AML-193 (cell line): ENCODE data around the gene SLC16A9.

Experiments used
- DNase-seq, 2 experiments: peaks; one replicate each; lab custom pipeline; 2025; lab: John Stamatoyannopoulos, UW

Gene SLC16A9

GRCh38 chr10:59718257-59718656 lies 8.6 kb upstream of the SLC16A9 start:
- DNase-seq, result no peak

DNA sequence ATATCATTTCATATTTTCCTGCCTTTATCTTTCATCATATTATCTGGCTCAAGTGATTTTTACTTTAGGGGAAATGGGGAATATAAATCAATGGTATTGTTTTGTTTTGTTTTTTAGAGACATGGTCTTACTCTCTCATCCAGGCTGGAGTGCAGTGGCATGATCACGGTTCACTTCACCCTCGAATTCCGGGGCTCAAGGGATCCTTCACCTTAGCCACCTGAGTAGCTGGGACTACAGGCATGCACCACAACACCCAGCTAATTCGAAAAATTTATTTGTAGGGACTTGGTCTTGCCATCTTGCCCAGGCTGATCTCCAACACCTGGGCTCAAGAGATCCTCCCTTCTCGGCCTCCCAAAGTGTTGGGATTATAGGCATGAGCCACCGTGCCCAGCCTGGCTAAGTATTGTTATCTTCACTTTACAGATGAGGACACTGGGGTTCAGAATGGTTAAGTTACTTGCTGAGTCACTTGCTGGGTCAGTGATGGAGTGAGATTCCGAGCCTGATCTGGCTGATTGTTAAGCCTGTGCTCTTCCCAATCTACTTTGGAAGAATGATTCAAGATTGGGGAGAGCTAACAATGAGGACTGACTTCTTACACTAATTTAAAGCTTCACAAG lies 3.7 kb upstream of the SLC16A9 start:
- DNase-seq, result no peak

DNA sequence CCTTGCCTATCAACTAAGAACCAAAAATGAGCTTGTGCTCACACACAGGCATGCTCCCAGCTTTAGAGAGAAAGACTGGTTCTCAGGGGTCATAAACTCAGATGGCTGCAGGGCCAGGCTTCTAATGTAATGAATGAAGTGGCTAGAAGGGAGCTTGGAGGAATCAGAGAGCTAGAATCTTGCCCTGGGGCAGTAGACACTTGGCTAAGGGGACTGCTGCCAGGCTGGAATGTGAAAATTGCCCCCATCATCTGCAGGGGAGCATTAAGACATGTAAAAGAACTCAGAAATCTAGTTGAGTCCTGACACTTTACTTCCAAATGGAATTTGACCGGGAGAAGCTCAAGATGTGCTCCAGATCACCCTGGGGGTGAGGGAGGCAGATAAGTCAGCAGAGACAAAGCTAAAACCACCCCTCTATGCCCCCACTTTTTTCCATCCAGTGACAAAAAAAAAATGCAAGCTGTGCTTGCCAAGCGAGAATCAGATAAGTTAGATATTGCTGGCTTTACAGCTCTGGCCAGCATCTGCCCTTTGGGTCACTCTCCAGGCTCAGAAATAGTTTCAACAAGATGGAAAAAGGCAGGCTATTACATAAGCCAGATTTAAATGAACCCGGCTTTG lies 2.3 kb upstream of the SLC16A9 start:
- DNase-seq, result no peak

DNA sequence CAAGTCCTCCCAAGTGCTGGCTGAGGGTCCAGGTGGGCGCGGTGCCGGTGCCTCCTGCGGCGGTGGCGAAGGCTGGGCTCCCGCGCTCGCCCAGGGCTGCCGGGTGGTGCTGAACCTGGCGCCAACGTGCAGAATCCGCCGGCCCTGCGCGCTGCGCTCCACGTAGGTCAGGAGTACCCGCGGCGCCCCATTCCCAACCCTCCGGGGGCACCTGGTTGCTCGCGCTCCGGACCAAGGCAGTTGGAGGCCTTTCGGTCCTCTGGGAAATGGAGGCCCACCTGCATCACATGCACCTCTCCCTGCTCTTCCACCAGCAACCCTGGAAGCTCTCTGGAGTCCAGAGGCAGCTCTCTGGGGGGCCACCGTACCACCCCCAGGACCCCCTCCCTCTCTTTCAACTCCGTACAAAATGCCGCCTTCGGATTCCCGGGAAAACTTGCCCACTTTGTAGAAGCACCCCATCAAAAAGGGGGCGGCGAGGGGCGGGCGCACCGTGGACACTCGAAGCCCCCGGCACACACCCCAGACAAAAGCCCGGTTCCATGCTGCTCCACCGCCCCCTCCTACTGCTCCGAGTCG lies 745 bp downstream of the SLC16A9 start:
- no peak for DNase-seq

GRCh38 chr10:59706851-59707797 lies 2.5 kb downstream of the SLC16A9 start:
- DNase-seq, result no peak

DNA sequence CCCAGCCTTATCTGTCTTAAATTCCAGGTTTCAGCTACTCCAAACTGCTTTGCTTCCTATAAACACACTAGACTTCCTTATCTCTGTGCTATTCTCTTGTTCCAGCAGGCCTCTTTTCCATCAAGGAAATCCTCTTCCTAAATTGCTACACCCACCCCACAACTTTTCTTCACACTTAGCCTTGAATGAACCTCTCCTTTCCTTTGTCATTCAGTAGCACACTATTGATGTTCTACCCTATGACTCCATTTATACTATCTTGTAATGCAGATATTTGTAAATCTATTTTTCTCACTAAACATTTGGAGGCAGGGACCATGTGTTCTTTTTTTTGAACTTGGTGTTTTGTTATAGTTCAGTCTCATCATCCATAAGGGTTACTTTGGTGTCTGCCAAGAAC lies 3.7 kb downstream of the SLC16A9 start:
- no peak for DNase-seq

- DNase-seq, result no peak
Measured at GRCh38 chr10:59704630-59705029, 5.0 kb downstream of the SLC16A9 start.

GRCh38 chr10:59702347-59702746 lies 7.3 kb downstream of the SLC16A9 start:
- DNase-seq, result no peak

DNA sequence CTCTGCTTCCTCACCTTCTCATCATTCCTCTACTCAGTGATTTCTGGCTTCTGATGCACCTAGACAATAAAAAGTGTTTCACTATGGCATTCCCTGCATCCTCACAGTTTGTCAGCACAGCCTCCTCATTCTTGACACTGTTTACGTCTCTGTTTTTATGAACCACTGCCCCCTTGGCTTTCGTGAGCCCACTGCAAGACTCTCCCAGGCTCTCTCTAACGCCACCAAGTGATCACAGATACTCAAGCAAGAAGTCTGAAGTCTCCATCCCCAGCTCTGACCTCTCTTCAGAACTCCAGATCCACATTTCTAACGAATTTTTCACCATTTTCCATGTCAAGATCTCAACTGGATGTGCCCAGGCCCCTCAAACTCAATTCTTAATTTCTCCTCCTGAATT lies 8.9 kb downstream of the SLC16A9 start:
- no peak for DNase-seq

- DNase-seq, result no peak
Measured at GRCh38 chr10:59698326-59698725, 11.3 kb downstream of the SLC16A9 start.

DNA sequence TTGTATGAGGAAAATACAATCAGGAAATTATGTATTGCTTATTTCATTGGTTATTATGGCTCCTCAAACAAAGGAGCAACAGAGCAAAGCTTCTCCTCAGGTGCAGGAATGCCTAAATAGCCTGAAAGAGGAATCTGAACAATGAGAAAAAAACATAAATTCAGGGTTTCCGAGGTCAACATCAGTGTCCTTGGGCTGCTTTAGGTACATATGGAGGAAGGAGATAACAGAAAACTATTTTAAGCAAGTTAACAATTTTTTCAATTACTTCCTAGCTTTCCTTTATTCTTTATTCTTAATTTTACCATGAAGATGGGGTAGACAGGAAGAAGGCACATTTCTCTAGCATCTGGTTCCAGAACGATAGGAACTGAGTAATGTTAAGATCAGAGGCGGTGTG lies 14.0 kb downstream of the SLC16A9 start:
- DNase-seq, result no peak

- no peak for DNase-seq
Measured at GRCh38 chr10:59694936-59695335, 14.7 kb downstream of the SLC16A9 start.

- DNase-seq, result no peak
Measured at GRCh38 chr10:59692113-59692512, 17.5 kb downstream of the SLC16A9 start.

GRCh38 chr10:59688921-59689351 lies 20.7 kb downstream of the SLC16A9 start:
- no peak for DNase-seq

DNA sequence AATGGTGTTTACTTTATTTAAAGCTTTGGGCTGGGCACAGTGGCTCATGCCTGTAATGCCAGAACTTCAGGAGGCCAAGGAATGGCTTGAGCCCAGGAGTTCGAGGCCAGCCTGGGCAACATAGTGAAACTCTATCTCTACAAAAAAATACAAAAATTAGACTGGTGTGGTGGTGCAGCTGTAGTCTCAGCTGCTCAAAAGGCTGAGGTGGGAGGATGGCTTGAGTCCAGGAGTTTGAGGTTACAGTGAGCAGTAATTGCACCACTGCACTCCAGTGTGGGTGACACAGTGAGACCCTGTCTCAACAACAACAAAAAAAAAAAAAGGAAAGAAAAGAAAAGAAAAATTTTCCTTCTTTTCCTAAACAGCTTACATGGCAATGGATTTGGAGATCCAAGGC lies 22.0 kb downstream of the SLC16A9 start:
- no peak for DNase-seq

DNA sequence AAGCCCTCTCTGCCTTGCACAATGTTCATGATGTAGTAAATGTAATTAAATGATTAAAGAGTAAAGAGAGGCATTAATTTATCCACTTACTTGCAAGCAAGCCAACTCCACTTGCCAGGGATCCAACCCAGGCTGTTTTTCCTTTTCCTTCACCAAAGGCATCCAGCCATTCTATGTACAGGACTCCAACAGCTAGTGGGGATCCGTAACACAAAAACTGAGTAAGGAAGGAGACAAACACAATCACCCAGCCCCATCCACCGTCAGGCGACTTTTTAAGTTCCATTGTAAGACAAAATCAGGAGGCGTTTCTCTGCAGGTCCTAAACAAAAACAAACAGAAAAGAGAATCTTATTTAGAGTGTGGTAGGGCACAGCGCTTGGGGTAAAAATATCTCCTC lies 25.6 kb downstream of the SLC16A9 start:
- DNase-seq, result no peak

GRCh38 chr10:59682986-59683937 lies 26.4 kb downstream of the SLC16A9 start:
- DNase-seq, result no peak

- no peak for DNase-seq
Measured at GRCh38 chr10:59680199-59680598, 29.5 kb downstream of the SLC16A9 start.

GRCh38 chr10:59678884-59679301 lies 30.8 kb downstream of the SLC16A9 start:
- DNase-seq, result no peak

GRCh38 chr10:59677253-59677831 lies 32.3 kb downstream of the SLC16A9 start:
- DNase-seq, result no peak

GRCh38 chr10:59675812-59676211 lies 33.8 kb downstream of the SLC16A9 start:
- DNase-seq, result peak; percentile 2 to 33
